Uterus (tissue), 4 donors: Measurements from ENCODE around the gene CHAD. TPM values are rescaled to one million over a fixed set of nuclear protein-coding genes. Genes with fewer than 3 reads are reported as not detected.
A peak's percentile ranks its signal among the peaks of the same experiment; 100 is the strongest.

Experiments
- DNase-seq, 2 donors: peaks; one replicate each; pipeline ENCODE4 v3.0.0-alpha.2; 2019 to 2020
- H3K27ac ChIP-seq, 2 donors: fragments of 200-600 bp; sonication (generic); 1 replicate in 1 of 2; 2 replicates in 1 of 2; pipeline ENCODE4 v1.5.1; 2016 to 2018
- H3K27me3 ChIP-seq, 2 donors: fragments of 200-600 bp; sonication (generic); one replicate each; pipeline ENCODE4 v1.5.1; 2018 to 2019; ENCODE audit warnings: control low read depth in 1 of 2
- H3K36me3 ChIP-seq, 2 donors: fragments of 200-600 bp; sonication (generic); one replicate each; pipeline ENCODE4 v1.5.1; 2019; ENCODE audit warnings: control low read depth in 1 of 2
- H3K4me1 ChIP-seq, 2 donors: fragments of 200-600 bp; sonication (generic); one replicate each; pipeline ENCODE4 v1.5.1; 2018 to 2019; ENCODE audit warnings: control low read depth in 1 of 2
- H3K4me3 ChIP-seq, 2 donors: fragments of 200-600 bp; sonication (generic); 1 replicate in 1 of 2; 2 replicates in 1 of 2; pipeline ENCODE4 v1.5.1; 2018 to 2019; ENCODE audit warnings: mild to moderate bottlenecking in 1 of 2
- H3K9me3 ChIP-seq, 2 donors: fragments of 200-600 bp; sonication (generic); one replicate each; pipeline ENCODE4 v1.5.1; 2019; ENCODE audit warnings: control low read depth in 1 of 2
- CTCF ChIP-seq, 4 experiments: fragments of 200-600 bp in 2 of 4; fragments of 450-650 bp in 2 of 4; sonication (generic) in 2 of 4; IDR thresholded peaks; one replicate each; pipeline ENCODE4 v1.5.1; 2016 to 2019; ENCODE audit warnings: antibody characterized with exemption in 4 of 4, mild to moderate bottlenecking in 2 of 4, moderate library complexity in 1 of 4
- POLR2A ChIP-seq, 2 donors: fragments of 450-650 bp; IDR thresholded peaks; one replicate each; pipeline ENCODE4 v1.6.1; 2016; ENCODE audit warnings: antibody characterized with exemption in 2 of 2, mild to moderate bottlenecking in 1 of 2, moderate library complexity in 1 of 2
- intact Hi-C: fragments of 100-400 bp; cut with DNase I; formaldehyde crosslinking; loops from one replicate; pipeline ENCODE4 v1.15.1; 2023; ENCODE audit warnings: low total_unique reads
- total RNA-seq, 4 donors: library from RNA; depleted of rRNA in 3 of 4; stranded (reverse); fragments of >200 nt in 3 of 4; gene quantifications; one replicate each; pipeline versions ENCODE4 v1.1.0 to v1.2.4, GENCODE V29; 2014 to 2023
- donor health status: DM: yes; HTN: yes; CAD: no.

Gene CHAD
- total RNA-seq, 4 donors from 2014 or later: not detected

- peaks cover 0 to 11% of the 10 kb centered on the region in 2 donors for H3K4me1 ChIP-seq
- TF ChIP-seq CTCF (IDR thresholded peaks at IDR 0.05): no peak
- no peak for TF ChIP-seq POLR2A (IDR thresholded peaks at IDR 0.05)
- DNase-seq: no peak
Measured at GRCh38 chr17:50480854-50481490, 12.3 kb upstream of the CHAD start.

DNA sequence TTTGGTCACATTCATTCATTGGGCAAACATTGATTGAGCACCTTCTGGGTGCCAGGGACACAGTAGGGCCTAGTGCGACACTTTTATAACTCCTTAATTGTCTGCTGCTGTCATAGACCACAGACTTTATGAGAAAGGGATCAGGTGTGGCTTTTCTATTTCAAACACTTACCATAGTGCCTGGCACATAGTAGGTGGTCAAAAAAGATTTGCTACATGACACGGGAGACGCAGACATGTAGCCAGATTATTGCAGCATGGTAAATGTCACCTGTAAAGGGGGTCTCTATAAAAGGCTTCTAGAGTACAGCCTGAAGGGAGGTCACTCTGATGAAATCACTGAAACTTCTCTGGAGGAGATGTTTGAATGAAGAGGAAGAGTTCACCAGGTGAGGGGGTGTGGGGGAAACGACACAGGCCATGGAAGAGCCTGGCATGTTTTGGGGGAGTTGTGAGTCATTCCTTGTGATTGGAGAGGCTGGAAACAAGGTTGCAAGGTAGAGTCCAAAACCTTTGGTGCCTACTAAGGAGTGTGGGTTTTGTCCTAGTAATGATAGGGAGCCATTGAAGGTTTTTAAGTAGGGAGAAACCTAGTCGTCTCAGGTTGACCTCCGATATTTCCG, 11.6 kb upstream of the CHAD start:
- Histone ChIP-seq H3K4me3 (no peak overlapping the region), H3K4me1 (peaks cover 0 to 11% of the 10 kb centered on the region in 2 donors), H3K36me3 (no peaks in the 10 kb centered on the region), H3K9me3 (no peaks in the 10 kb centered on the region), H3K27me3 (no peaks in the 10 kb centered on the region), H3K27ac (peak overlapping the region in 1 of 2 donors; percentile 87)
- TF ChIP-seq CTCF (IDR thresholded peaks at IDR 0.05) (no peak), POLR2A (IDR thresholded peaks at IDR 0.05) (no peak)
- intact Hi-C loops: no loop called here
- DNase-seq: no peak

More at GRCh38 chr17:50480854-50481490, 12.3 kb upstream of the CHAD start:
- Histone ChIP-seq H3K4me3 (no peak overlapping the region), H3K27ac (peak overlapping the region in 1 of 2 donors; percentile 22), H3K36me3 (no peaks in the 10 kb centered on the region), H3K27me3 (no peaks in the 10 kb centered on the region), H3K9me3 (no peaks in the 10 kb centered on the region)
- intact Hi-C loops: no loop called here

DNA sequence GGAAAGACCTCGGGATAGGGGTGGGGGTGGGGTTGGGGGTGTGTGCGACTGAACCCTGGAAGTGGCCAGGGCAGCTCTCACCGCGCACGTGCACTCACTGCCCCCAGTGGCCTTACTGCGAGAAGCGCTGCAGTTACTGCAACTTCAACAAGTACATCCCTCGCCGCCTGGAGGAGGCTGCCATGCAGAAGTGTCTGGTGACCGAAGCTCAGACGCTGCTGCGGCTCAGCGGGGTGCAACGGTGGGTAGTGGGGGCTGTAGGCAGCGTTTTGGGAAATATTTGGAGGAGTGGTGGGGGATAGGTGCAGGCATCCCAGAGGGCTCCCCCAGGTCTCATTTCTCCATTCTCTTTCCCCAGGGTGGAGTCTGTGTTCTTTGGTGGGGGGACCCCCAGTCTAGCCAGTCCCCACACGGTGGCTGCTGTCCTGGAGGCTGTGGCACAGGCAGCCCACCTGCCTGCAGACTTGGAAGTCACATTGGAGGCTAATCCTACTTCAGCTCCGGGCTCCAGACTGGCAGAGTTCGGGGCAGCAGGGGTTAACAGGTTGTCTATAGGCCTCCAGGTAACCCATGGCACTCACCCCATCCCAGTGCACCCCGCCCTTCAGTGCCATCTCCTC, 11.0 kb upstream of the CHAD start:
- peak; percentile 66 to 70 for DNase-seq
- Histone ChIP-seq H3K27me3 (no peaks in the 10 kb centered on the region), H3K4me3 (peak overlapping the region; percentile 48 to 57), H3K36me3 (no peaks in the 10 kb centered on the region), H3K4me1 (peaks cover 0 to 11% of the 10 kb centered on the region in 2 donors), H3K27ac (peak overlapping the region; percentile 83 to 87), H3K9me3 (no peaks in the 10 kb centered on the region)
- intact Hi-C loops: no loop called here
- TF ChIP-seq POLR2A (IDR thresholded peaks at IDR 0.05): no peak
- TF ChIP-seq CTCF (IDR thresholded peaks at IDR 0.05): peak in 3 of 4 experiments; percentile 26 to 65 (median 45)

DNA sequence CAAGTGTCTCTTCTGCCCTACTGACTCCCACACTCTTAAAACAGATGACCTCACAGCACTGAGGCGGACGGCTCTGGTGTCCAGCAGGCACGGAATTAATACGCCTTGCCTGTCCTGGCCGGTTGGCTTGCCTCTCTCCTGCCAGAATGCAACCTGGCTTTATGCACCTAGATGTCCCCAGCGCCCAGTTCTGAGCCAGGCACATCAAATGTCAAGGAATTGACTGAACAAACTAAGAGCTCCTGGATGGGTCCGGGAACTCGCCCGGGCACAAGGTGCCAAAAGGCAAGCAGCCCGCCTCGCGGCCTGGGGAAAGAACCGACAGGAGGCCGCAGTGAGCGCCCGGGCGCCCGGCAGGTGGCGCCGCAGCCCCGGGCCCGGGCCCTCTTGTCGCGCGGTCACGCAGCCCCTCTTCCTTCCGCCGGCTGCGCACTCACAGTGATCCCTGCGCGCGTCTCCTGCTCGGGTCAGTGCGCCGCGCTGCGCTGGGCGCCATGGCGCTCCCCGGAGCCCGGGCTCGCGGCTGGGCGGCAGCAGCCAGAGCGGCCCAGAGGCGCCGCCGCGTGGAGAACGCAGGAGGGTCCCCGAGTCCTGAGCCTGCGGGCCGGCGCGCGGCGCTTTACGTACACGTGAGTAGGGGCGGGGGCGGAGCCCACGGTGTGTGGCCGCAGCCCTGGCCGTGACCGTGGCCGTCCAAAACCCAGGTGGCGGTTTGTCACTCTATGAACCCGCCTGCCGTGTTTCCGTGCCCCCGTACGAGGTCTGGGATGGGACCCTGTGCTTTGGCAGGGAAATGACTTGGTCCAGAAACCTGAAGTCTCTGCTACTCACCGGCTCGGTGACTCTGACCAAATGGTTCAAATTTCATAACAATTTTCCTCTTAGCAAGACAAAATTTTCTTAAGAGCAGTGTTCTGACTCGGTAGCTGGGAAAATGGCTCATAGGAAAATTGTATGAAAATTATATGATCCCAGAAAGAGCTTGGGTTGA, 10.0 kb upstream of the CHAD start, which contains the start of gene RSAD1:
Gene RSAD1, plus strand, starts transcription at position 470 of the 991 bp plus-strand sequence. Its CDS starts 25 bp downstream, at position 495.
- Histone ChIP-seq H3K4me3 (peak within 1 kb of the TSS; percentile 48 to 57), H3K27me3 (no peaks in the 10 kb centered on the region), H3K27ac (peak within 1 kb of the TSS; percentile 83 to 87), H3K9me3 (no peaks in the 10 kb centered on the region), H3K36me3 (no peaks in the 10 kb centered on the region), H3K4me1 (peaks cover 0 to 11% of the 10 kb centered on the region in 2 donors)
- DNase-seq: peak; percentile 79 to 85
- intact Hi-C loops: no loop called here
- TF ChIP-seq CTCF (IDR thresholded peaks at IDR 0.05): peak; percentile 84 to 94 (median 90)
- peak; percentile 69 to 94 for TF ChIP-seq POLR2A (IDR thresholded peaks at IDR 0.05)
